HG03521 (cell line): ENCODE measurements around the gene IL34.

Source experiments
- ATAC-seq: cut with Tn5 transposase; IDR thresholded peaks from one replicate; pipeline ENCODE4 v1.9.1; 2021; ENCODE audit warnings: mild to moderate bottlenecking, moderate library complexity; ENCODE audit not compliant: unreplicated experiment

The IL34 gene

GRCh38 chr16:70687671-70688245 lies 41.4 kb downstream of the IL34 start:
- no peak for ATAC-seq

- ATAC-seq: no peak
These were observed 41.9 kb downstream of the IL34 start for GRCh38 chr16:70688246-70688742.

- ATAC-seq: no peak
These were observed 42.9 kb downstream of the IL34 start for GRCh38 chr16:70689035-70689969.

- no peak for ATAC-seq
These were observed 43.9 kb downstream of the IL34 start for GRCh38 chr16:70689970-70690891.

GRCh38 chr16:70691223-70692129 lies 45.1 kb downstream of the IL34 start:
- no peak for ATAC-seq

- ATAC-seq: no peak
These were observed 45.9 kb downstream of the IL34 start for GRCh38 chr16:70692130-70692872.

- no peak for ATAC-seq
These were observed 46.7 kb downstream of the IL34 start for GRCh38 chr16:70692873-70693671.

GRCh38 chr16:70694088-70694867 lies 47.9 kb downstream of the IL34 start:
- no peak for ATAC-seq

- no peak for ATAC-seq
These were observed 48.5 kb downstream of the IL34 start for GRCh38 chr16:70694868-70695218.

GRCh38 chr16:70695331-70696070 lies 49.1 kb downstream of the IL34 start:
- no peak for ATAC-seq

- no peak for ATAC-seq
These were observed 50.0 kb downstream of the IL34 start for GRCh38 chr16:70696355-70696754.

- no peak for ATAC-seq
These were observed 50.7 kb downstream of the IL34 start for GRCh38 chr16:70696952-70697593.

- no peak for ATAC-seq
These were observed 51.3 kb downstream of the IL34 start for GRCh38 chr16:70697594-70698170.

GRCh38 chr16:70698901-70699300 lies 52.5 kb downstream of the IL34 start:
- no peak for ATAC-seq

- no peak for ATAC-seq
These were observed 53.3 kb downstream of the IL34 start for GRCh38 chr16:70699696-70700095.
